ENCODE data around the gene PVALEF. TPM values are rescaled to one million over a fixed set of nuclear protein-coding genes. Genes with fewer than 3 reads are reported as not detected.
"Not testable (repeated sequence)": the region's sequence is repeated elsewhere in the genome, so short reads cannot be mapped to it uniquely, and the experiment has no call there.

Gene PVALEF
- total and polyA plus RNA-seq, 4 donors: not detected

DNA sequence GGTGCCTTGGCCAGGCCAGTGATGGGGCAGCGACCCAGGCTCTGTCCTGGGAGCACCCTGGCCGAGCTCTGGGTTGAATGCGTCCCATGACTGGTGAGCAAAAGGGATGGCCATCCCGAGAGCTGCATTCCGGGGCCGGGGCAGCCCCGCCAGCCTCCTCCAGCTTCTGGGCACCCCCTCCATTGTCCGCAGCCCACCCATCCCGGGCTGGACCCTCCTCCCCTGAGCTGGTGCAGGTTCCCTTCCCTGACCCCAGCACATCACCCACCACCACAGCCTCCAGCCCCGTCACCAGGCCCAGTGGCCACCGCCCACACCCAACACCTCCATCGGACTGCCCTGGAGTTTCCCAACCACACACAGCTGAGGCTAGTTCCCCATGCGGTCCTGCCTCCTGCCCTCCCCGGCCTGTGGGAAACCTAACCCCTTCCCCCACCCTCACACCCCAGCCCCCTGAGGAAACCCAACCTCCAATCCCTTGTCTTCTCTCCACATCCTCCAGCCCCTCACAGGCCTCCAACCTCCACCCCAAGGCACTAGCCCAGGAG lies 16.2 kb upstream of the PVALEF start:
- Histone ChIP-seq H3K36me3 (ENCODE audit: control insufficient read depth in 1 of 2, insufficient read depth in 2 of 2, low read length in 1 of 2) (no peaks in the 10 kb centered on the region), H3K27me3 (ENCODE audit: control insufficient read depth in 1 of 2, insufficient read depth in 2 of 2, low read length in 1 of 2) (no peaks in the 10 kb centered on the region), H3K27ac (ENCODE audit: low read depth in 1 of 2, low read length in 2 of 2) (no peak overlapping the region), H3K4me1 (ENCODE audit: control insufficient read depth in 1 of 2, insufficient read depth in 2 of 2, low read length in 2 of 2) (no peaks in the 10 kb centered on the region), H3K4me3 (ENCODE audit: low read length in 2 of 2) (no peak overlapping the region), H3K9me3 (ENCODE audit: control insufficient read depth, low read length) (no peaks in the 10 kb centered on the region)
- WGBS, 2 donors: 86 to 91% methylated on average over 14 of the region's 14 CpGs
- intact Hi-C loops (cut with DNase I): no loop called here
- DNase-seq (no peak), ATAC-seq (ENCODE audit: low FRiP score) (peak; percentile 39)

- H3K27ac ChIP-seq (ENCODE audit: low read depth in 1 of 2, low read length in 2 of 2): no peak overlapping the region
- H3K36me3 ChIP-seq (ENCODE audit: control insufficient read depth in 1 of 2, insufficient read depth in 2 of 2, low read length in 1 of 2): no peaks in the 10 kb centered on the region
- H3K27me3 ChIP-seq (ENCODE audit: control insufficient read depth in 1 of 2, insufficient read depth in 2 of 2, low read length in 1 of 2): no peaks in the 10 kb centered on the region
- intact Hi-C loops (cut with DNase I): no loop called here
- peak; percentile 44 for ATAC-seq (ENCODE audit: low FRiP score)
- H3K4me1 ChIP-seq (ENCODE audit: control insufficient read depth in 1 of 2, insufficient read depth in 2 of 2, low read length in 2 of 2): no peaks in the 10 kb centered on the region
- DNase-seq: peak in 1 of 2 donors; percentile 77
- H3K9me3 ChIP-seq (ENCODE audit: control insufficient read depth, low read length): no peaks in the 10 kb centered on the region
- H3K4me3 ChIP-seq (ENCODE audit: low read length in 2 of 2): no peak overlapping the region
- WGBS, 2 donors: 81 to 84% methylated on average over 14 of the region's 14 CpGs
Observed at GRCh38 chr17:81150377-81151077, 14.8 kb upstream of the PVALEF start.

DNA sequence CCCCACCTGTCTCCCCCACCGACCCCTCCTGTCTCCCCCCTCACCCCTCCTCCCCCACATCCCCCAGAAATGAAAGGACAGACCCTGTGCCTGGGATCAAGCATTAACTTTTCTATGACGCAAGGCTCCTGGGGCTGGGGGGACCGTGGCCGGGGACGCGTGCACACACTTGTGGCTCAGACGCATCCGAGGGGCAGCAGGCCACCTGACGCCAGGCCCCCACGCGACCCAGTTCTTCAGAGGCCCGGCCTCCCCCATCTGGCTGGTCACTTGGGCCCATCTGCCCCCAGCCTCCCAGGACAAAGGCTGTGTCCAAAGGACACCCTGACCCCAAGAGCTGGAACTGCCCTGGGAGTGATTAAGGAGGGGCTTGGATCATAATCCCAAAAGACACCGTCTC lies 14.0 kb upstream of the PVALEF start:
- Histone ChIP-seq H3K4me3 (ENCODE audit: low read length in 2 of 2) (no peak overlapping the region), H3K27me3 (ENCODE audit: control insufficient read depth in 1 of 2, insufficient read depth in 2 of 2, low read length in 1 of 2) (no peaks in the 10 kb centered on the region), H3K36me3 (ENCODE audit: control insufficient read depth in 1 of 2, insufficient read depth in 2 of 2, low read length in 1 of 2) (no peaks in the 10 kb centered on the region), H3K27ac (ENCODE audit: low read depth in 1 of 2, low read length in 2 of 2) (no peak overlapping the region), H3K4me1 (ENCODE audit: control insufficient read depth in 1 of 2, insufficient read depth in 2 of 2, low read length in 2 of 2) (no peaks in the 10 kb centered on the region), H3K9me3 (ENCODE audit: control insufficient read depth, low read length) (no peaks in the 10 kb centered on the region)
- ATAC-seq (ENCODE audit: low FRiP score): no peak
- 85 to 90% methylated on average over 12 to 13 of the region's 13 CpGs for WGBS, 2 donors
- no peak for DNase-seq
- intact Hi-C loops (cut with DNase I): no loop called here

DNA sequence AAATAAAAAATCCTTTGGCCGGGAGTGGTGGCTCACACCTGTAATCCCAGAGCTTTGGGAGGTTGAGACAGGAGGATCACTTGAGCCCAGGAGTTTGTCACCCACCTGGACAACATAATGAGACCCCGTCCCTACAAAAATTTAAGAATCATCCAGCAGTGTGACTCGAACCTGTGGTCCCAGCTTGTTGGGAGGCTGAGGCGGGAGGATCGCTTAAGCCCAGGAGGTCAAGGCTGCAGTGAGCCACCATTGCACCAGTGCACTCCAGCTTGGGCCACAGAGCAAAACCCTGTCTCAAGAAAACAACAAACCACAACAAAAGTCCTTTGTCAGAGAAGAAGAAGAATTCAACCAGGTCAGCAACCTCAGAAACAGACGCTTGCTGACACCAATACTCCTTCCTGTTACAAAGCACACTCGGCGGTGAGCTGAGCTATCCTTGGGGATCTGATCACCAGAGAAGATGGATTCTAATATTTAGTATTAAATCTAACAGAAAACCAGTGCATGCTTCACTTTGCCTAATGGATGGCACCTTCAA lies 12.9 kb upstream of the PVALEF start:
- Histone ChIP-seq H3K27me3 (ENCODE audit: control insufficient read depth in 1 of 2, insufficient read depth in 2 of 2, low read length in 1 of 2) (no peaks in the 10 kb centered on the region), H3K4me3 (ENCODE audit: low read length in 2 of 2) (no peak overlapping the region), H3K27ac (ENCODE audit: low read depth in 1 of 2, low read length in 2 of 2) (no peak overlapping the region), H3K9me3 (ENCODE audit: control insufficient read depth, low read length) (no peaks in the 10 kb centered on the region), H3K36me3 (ENCODE audit: control insufficient read depth in 1 of 2, insufficient read depth in 2 of 2, low read length in 1 of 2) (no peaks in the 10 kb centered on the region), H3K4me1 (ENCODE audit: control insufficient read depth in 1 of 2, insufficient read depth in 2 of 2, low read length in 2 of 2) (no peaks in the 10 kb centered on the region)
- ATAC-seq (ENCODE audit: low FRiP score): no peak
- intact Hi-C loops (cut with DNase I): no loop called here
- no peak for DNase-seq
- 88 to 92% methylated on average over 8 of the region's 8 CpGs for WGBS, 2 donors

- no peak overlapping the region for H3K27ac ChIP-seq (ENCODE audit: low read depth in 1 of 2, low read length in 2 of 2)
- no peak for ATAC-seq (ENCODE audit: low FRiP score)
- WGBS, 2 donors: 93% methylated on average over 17 of the region's 17 CpGs
Observed at GRCh38 chr17:81153340-81153803, 11.9 kb upstream of the PVALEF start.

GRCh38 chr17:81154016-81154415 lies 11.3 kb upstream of the PVALEF start:
- H3K27me3 ChIP-seq (ENCODE audit: control insufficient read depth in 1 of 2, insufficient read depth in 2 of 2, low read length in 1 of 2); H3K4me3 ChIP-seq (ENCODE audit: low read length in 2 of 2); H3K4me1 ChIP-seq (ENCODE audit: control insufficient read depth in 1 of 2, insufficient read depth in 2 of 2, low read length in 2 of 2); H3K36me3 ChIP-seq (ENCODE audit: control insufficient read depth in 1 of 2, insufficient read depth in 2 of 2, low read length in 1 of 2); DNase-seq; H3K27ac ChIP-seq (ENCODE audit: low read depth in 1 of 2, low read length in 2 of 2); H3K9me3 ChIP-seq (ENCODE audit: control insufficient read depth, low read length); intact Hi-C loops (cut with DNase I); ATAC-seq (ENCODE audit: low FRiP score): not testable (repeated sequence)
- 94 to 97% methylated on average over 9 of the region's 9 CpGs for WGBS, 2 donors

More at GRCh38 chr17:81153340-81153803, 11.9 kb upstream of the PVALEF start:
- H3K36me3 ChIP-seq (ENCODE audit: control insufficient read depth in 1 of 2, insufficient read depth in 2 of 2, low read length in 1 of 2): no peaks in the 10 kb centered on the region
- H3K27me3 ChIP-seq (ENCODE audit: control insufficient read depth in 1 of 2, insufficient read depth in 2 of 2, low read length in 1 of 2): no peaks in the 10 kb centered on the region
- no peak for DNase-seq
- no peaks in the 10 kb centered on the region for H3K9me3 ChIP-seq (ENCODE audit: control insufficient read depth, low read length)
- no peaks in the 10 kb centered on the region for H3K4me1 ChIP-seq (ENCODE audit: control insufficient read depth in 1 of 2, insufficient read depth in 2 of 2, low read length in 2 of 2)
- intact Hi-C loops (cut with DNase I): no loop called here
- no peak overlapping the region for H3K4me3 ChIP-seq (ENCODE audit: low read length in 2 of 2)

DNA sequence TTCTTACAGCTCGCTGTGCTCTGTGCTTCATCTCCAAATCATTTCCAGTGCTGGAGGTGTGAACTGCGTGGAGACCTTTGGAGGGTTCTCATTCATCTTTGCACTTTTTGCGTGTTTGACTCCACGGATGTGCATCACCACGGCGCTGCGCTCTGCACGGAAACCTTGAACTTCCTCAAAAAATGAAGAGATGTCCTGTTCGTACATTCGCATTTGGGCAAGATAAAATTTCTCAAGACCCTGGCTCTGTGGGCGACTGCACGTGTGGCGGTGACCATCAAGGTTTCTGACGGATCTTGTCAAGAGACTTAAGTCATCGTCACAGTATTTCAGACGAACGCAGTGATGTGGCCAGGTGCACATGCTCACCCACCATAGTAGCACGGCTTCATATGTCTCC lies 10.3 kb upstream of the PVALEF start:
- no peaks in the 10 kb centered on the region for H3K27me3 ChIP-seq (ENCODE audit: control insufficient read depth in 1 of 2, insufficient read depth in 2 of 2, low read length in 1 of 2)
- WGBS, 2 donors: 96 to 97% methylated on average over 18 of the region's 18 CpGs
- intact Hi-C loops (cut with DNase I): no loop called here

GRCh38 chr17:81156866-81157805 lies 8.2 kb upstream of the PVALEF start:
- Histone ChIP-seq H3K27ac (ENCODE audit: low read depth in 1 of 2, low read length in 2 of 2) (no peak overlapping the region), H3K4me3 (ENCODE audit: low read length in 2 of 2) (no peak overlapping the region), H3K4me1 (ENCODE audit: control insufficient read depth in 1 of 2, insufficient read depth in 2 of 2, low read length in 2 of 2) (no peaks in the 10 kb centered on the region), H3K27me3 (ENCODE audit: control insufficient read depth in 1 of 2, insufficient read depth in 2 of 2, low read length in 1 of 2) (no peaks in the 10 kb centered on the region), H3K36me3 (ENCODE audit: control insufficient read depth in 1 of 2, insufficient read depth in 2 of 2, low read length in 1 of 2) (no peaks in the 10 kb centered on the region), H3K9me3 (ENCODE audit: control insufficient read depth, low read length) (no peaks in the 10 kb centered on the region)
- no peak for DNase-seq
- intact Hi-C loops (cut with DNase I): no loop called here
- no peak for ATAC-seq (ENCODE audit: low FRiP score)
- WGBS, 2 donors: 92 to 95% methylated on average over 38 of the region's 38 CpGs

More for the DNA sequence above, 10.3 kb upstream of the PVALEF start:
- DNase-seq (no peak), ATAC-seq (ENCODE audit: low FRiP score) (no peak)
- H3K4me1 ChIP-seq (ENCODE audit: control insufficient read depth in 1 of 2, insufficient read depth in 2 of 2, low read length in 2 of 2): no peaks in the 10 kb centered on the region
- H3K4me3 ChIP-seq (ENCODE audit: low read length in 2 of 2): no peak overlapping the region
- no peak overlapping the region for H3K27ac ChIP-seq (ENCODE audit: low read depth in 1 of 2, low read length in 2 of 2)
- no peaks in the 10 kb centered on the region for H3K9me3 ChIP-seq (ENCODE audit: control insufficient read depth, low read length)
- no peaks in the 10 kb centered on the region for H3K36me3 ChIP-seq (ENCODE audit: control insufficient read depth in 1 of 2, insufficient read depth in 2 of 2, low read length in 1 of 2)

Measured in aorta (tissue), 5 donors.